ENCODE data around the gene L1CAM. TPM values are rescaled to one million over a fixed set of nuclear protein-coding genes. Genes with fewer than 3 reads are reported as not detected.

L1CAM gene
- total RNA-seq, 2 donors from 2014 or later = 4.3 to 8.8 TPM

- H3K27me3 ChIP-seq = peaks cover 5% of the 10 kb centered on the region
- H3K27ac ChIP-seq = no peak overlapping the region
- TF ChIP-seq, protein P1, sequence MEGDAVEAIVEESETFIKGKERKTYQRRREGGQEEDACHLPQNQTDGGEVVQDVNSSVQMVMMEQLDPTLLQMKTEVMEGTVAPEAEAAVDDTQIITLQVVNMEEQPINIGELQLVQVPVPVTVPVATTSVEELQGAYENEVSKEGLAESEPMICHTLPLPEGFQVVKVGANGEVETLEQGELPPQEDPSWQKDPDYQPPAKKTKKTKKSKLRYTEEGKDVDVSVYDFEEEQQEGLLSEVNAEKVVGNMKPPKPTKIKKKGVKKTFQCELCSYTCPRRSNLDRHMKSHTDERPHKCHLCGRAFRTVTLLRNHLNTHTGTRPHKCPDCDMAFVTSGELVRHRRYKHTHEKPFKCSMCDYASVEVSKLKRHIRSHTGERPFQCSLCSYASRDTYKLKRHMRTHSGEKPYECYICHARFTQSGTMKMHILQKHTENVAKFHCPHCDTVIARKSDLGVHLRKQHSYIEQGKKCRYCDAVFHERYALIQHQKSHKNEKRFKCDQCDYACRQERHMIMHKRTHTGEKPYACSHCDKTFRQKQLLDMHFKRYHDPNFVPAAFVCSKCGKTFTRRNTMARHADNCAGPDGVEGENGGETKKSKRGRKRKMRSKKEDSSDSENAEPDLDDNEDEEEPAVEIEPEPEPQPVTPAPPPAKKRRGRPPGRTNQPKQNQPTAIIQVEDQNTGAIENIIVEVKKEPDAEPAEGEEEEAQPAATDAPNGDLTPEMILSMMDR (IDR thresholded peaks at IDR 0.05) = no peak
Observed at GRCh38 chrX:153866302-153867019, 19.5 kb downstream of the L1CAM start.

DNA sequence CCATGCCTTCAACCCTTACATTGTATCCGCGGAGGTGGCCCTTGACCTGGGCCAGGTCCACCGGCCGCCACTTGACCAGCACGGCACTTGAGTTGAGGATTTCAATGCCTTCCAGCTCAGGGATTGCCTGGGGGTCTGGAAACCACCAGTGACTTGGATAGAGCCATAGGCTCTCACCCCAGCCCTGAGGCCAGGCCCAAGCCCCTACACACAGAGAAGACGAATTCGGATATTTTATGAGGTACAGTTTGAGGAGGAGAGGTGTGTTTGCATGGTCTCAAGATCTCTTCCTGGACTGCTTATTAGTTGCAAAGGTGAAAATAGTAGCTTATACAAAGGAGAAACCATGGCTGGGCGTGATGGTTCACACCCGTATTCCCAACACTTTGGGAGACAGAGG, 20.3 kb downstream of the L1CAM start:
- Histone ChIP-seq H3K4me3 (no peak overlapping the region), H3K27me3 (peaks cover 5% of the 10 kb centered on the region), H3K9me3 (no peaks in the 10 kb centered on the region), H3K4me1 (no peaks in the 10 kb centered on the region), H3K36me3 (no peaks in the 10 kb centered on the region), H3K9ac (ENCODE audit: low read depth in 2 of 2, low read length in 2 of 2) (no peak overlapping the region), H3K27ac (no peak overlapping the region)
- TF ChIP-seq, protein P1 (IDR thresholded peaks at IDR 0.05) = no peak
- DNase-seq = no peak
- intact Hi-C loops (cut with DNase I) = no loop called here

More at GRCh38 chrX:153866302-153867019, 19.5 kb downstream of the L1CAM start:
- no peak overlapping the region for H3K4me3 ChIP-seq
- no peaks in the 10 kb centered on the region for H3K4me1 ChIP-seq
- no peak overlapping the region for H3K9ac ChIP-seq (ENCODE audit: low read depth in 2 of 2, low read length in 2 of 2)
- H3K36me3 ChIP-seq = no peaks in the 10 kb centered on the region
- DNase-seq = no peak
- intact Hi-C loops (cut with DNase I) = no loop called here
- no peaks in the 10 kb centered on the region for H3K9me3 ChIP-seq

- no peaks in the 10 kb centered on the region for H3K36me3 ChIP-seq
- H3K27ac ChIP-seq = no peak overlapping the region
- no peaks in the 10 kb centered on the region for H3K9me3 ChIP-seq
- no peaks in the 10 kb centered on the region for H3K4me1 ChIP-seq
- DNase-seq = no peak
- H3K4me3 ChIP-seq = no peak overlapping the region
- TF ChIP-seq, protein P1 (IDR thresholded peaks at IDR 0.05) = no peak
- no peak overlapping the region for H3K9ac ChIP-seq (ENCODE audit: low read depth in 2 of 2, low read length in 2 of 2)
- peaks cover 5% of the 10 kb centered on the region for H3K27me3 ChIP-seq
- intact Hi-C loops (cut with DNase I) = no loop called here
Observed at GRCh38 chrX:153865321-153865580, 20.7 kb downstream of the L1CAM start.

DNA sequence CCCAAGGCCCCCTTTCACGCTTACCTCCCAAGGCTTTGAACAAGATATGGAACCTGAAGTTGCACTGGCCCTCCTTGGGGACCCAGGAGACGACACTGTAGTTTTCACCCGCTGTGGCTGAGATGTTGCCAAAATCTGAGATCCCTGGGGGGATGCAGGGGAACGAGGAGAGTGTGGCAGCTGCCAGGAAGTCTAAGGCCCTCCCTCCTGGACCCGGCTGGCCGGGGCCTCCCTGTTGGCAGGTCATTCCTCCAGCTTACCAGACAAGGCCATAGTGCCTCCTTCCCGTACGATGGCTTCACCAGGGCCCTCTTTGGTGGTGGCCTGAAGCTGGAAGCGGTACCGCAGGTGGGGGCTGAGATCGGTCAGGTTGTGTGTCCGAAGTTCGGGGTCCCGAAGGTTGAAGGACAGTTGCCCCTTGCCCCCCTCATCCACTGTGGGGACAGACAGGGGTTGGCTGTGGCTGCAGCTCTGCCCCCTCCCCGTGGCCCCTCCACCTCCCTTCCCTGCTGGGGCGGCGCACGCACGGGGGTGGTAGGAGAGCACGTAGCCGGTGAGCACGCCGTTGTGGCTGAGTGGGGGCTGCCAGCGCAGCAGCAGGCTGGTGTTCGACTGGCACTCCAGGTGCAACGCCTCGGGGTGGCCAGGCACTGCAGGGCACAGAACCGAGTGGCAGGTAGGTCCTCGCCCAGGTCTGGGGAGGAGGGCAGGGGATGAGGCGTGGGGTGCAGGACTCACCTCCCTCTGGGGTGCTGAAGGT, 21.2 kb downstream of the L1CAM start:
- DNase-seq = no peak
- Histone ChIP-seq H3K9ac (ENCODE audit: low read depth in 2 of 2, low read length in 2 of 2) (no peak overlapping the region), H3K27me3 (peaks cover 5% of the 10 kb centered on the region), H3K27ac (no peak overlapping the region), H3K9me3 (no peaks in the 10 kb centered on the region), H3K4me3 (no peak overlapping the region), H3K36me3 (no peaks in the 10 kb centered on the region), H3K4me1 (no peaks in the 10 kb centered on the region)
- intact Hi-C loops (cut with DNase I) = no loop called here
- TF ChIP-seq, protein P1 (IDR thresholded peaks at IDR 0.05) = no peak

GRCh38 chrX:153864101-153864500, 21.9 kb downstream of the L1CAM start:
- Histone ChIP-seq H3K9ac (ENCODE audit: low read depth in 2 of 2, low read length in 2 of 2) (no peak overlapping the region), H3K9me3 (no peaks in the 10 kb centered on the region), H3K27ac (no peak overlapping the region), H3K27me3 (peaks cover 5% of the 10 kb centered on the region), H3K4me1 (no peaks in the 10 kb centered on the region), H3K4me3 (no peak overlapping the region), H3K36me3 (no peaks in the 10 kb centered on the region)
- intact Hi-C loops (cut with DNase I) = no loop called here
- DNase-seq = no peak
- TF ChIP-seq, protein P1 (IDR thresholded peaks at IDR 0.05) = no peak
